MCF 10A (cell line): ENCODE results near the gene MMP12. TPM values are rescaled to one million over a fixed set of nuclear protein-coding genes. Genes with fewer than 3 reads are reported as not detected.

Experiments used
- BruUV-seq: library from RNA; stranded (reverse); fragments of 400-500 nt; replicated peaks from 2 replicates; lab custom pipeline; 2021; lab: Mats Ljungman, UMichigan
- CTCF ChIA-PET: fragments of 300-600 bp; sonication (Branson Sonifier 250); formaldehyde crosslinking; extraction: SDS; loops from one replicate; lab custom pipeline; 2021; ENCODE audit warnings: antibody characterized with exemption, inconsistent platforms; lab: Yijun Ruan, JAX
- POLR2A ChIA-PET: fragments of 300-600, 350-650 bp; sonication (Branson Sonifier 250); formaldehyde crosslinking; extraction: SDS; loops from one replicate; lab custom pipeline; 2020; ENCODE audit warnings: antibody characterized with exemption, inconsistent platforms; lab: Yijun Ruan, JAX
- DNase-seq: peaks from one replicate; pipeline ENCODE4 v3.0.0-alpha.2; 2018; ENCODE audit not compliant: unreplicated experiment
- H3K27ac Mint-ChIP-seq: one replicate; pipeline ENCODE4 v1.8.0; 2022; ENCODE audit warnings: mild to moderate bottlenecking, low read depth, mixed read lengths; ENCODE audit not compliant: unreplicated experiment
- H3K27me3 Mint-ChIP-seq: one replicate; pipeline ENCODE4 v1.8.0; 2022; ENCODE audit warnings: mixed read lengths; ENCODE audit not compliant: insufficient read depth, unreplicated experiment
- H3K36me3 Mint-ChIP-seq: one replicate; pipeline ENCODE4 v1.8.0; 2022; ENCODE audit warnings: mild to moderate bottlenecking, moderate library complexity, mixed read lengths; ENCODE audit not compliant: insufficient read depth, unreplicated experiment
- H3K4me1 Mint-ChIP-seq: one replicate; pipeline ENCODE4 v1.8.0; 2022; ENCODE audit warnings: mixed read lengths; ENCODE audit not compliant: insufficient read depth, unreplicated experiment
- H3K4me3 Mint-ChIP-seq: one replicate; pipeline ENCODE4 v1.8.0; 2022; ENCODE audit warnings: mild to moderate bottlenecking, moderate library complexity, mixed read lengths; ENCODE audit not compliant: unreplicated experiment
- H3K9me3 Mint-ChIP-seq: one replicate; pipeline ENCODE4 v1.8.0; 2022; ENCODE audit warnings: mixed read lengths; ENCODE audit not compliant: unreplicated experiment
- intact Hi-C: fragments of 100-400 bp; cut with micrococcal nuclease; formaldehyde crosslinking; loops from 2 replicates; pipeline ENCODE4 v1.14.1; 2022
- total RNA-seq: library from RNA; stranded (reverse); gene quantifications from 2 replicates; pipeline ENCODE4 v1.2.3, GENCODE V29; 2022
- TF ChIP-seq, protein P1 (sequence below): fragments of 200-600 bp; IDR thresholded peaks from one replicate; pipeline ENCODE4 v1.8.0; 2022; ENCODE audit warnings: antibody characterized with exemption, mild to moderate bottlenecking; ENCODE audit not compliant: unreplicated experiment

Gene MMP12
- total RNA-seq, 1 experiment from 2014 or later = not detected

GRCh38 chr11:102837156-102837555, 37.6 kb downstream of the MMP12 start:
- intact Hi-C loops = no loop called here
- TF ChIP-seq, protein P1, sequence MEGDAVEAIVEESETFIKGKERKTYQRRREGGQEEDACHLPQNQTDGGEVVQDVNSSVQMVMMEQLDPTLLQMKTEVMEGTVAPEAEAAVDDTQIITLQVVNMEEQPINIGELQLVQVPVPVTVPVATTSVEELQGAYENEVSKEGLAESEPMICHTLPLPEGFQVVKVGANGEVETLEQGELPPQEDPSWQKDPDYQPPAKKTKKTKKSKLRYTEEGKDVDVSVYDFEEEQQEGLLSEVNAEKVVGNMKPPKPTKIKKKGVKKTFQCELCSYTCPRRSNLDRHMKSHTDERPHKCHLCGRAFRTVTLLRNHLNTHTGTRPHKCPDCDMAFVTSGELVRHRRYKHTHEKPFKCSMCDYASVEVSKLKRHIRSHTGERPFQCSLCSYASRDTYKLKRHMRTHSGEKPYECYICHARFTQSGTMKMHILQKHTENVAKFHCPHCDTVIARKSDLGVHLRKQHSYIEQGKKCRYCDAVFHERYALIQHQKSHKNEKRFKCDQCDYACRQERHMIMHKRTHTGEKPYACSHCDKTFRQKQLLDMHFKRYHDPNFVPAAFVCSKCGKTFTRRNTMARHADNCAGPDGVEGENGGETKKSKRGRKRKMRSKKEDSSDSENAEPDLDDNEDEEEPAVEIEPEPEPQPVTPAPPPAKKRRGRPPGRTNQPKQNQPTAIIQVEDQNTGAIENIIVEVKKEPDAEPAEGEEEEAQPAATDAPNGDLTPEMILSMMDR = no peak
- no TSS peak for BruUV-seq
- ChIA-PET CTCF (interaction anchor here (0.9 to 1.6 kb wide), 2 partner anchors 78 to 104 kb away, joined by 3 to 5 read pairs; no protein-coding TSS in a partner anchor), POLR2A (interaction anchor here (1.7 kb wide), 2 partner anchors 10 to 12 kb away, joined by 6 to 8 read pairs; no protein-coding TSS in a partner anchor)
- H3K27me3 Mint-ChIP-seq = no peaks in the 10 kb centered on the region
- H3K9me3 Mint-ChIP-seq = no peaks in the 10 kb centered on the region
- DNase-seq = no peak
- no peak overlapping the region for H3K27ac Mint-ChIP-seq
- peaks cover 13% of the 10 kb centered on the region for H3K4me1 Mint-ChIP-seq
- H3K36me3 Mint-ChIP-seq = peaks cover 6% of the 10 kb centered on the region
- H3K4me3 Mint-ChIP-seq = no peak overlapping the region

DNA sequence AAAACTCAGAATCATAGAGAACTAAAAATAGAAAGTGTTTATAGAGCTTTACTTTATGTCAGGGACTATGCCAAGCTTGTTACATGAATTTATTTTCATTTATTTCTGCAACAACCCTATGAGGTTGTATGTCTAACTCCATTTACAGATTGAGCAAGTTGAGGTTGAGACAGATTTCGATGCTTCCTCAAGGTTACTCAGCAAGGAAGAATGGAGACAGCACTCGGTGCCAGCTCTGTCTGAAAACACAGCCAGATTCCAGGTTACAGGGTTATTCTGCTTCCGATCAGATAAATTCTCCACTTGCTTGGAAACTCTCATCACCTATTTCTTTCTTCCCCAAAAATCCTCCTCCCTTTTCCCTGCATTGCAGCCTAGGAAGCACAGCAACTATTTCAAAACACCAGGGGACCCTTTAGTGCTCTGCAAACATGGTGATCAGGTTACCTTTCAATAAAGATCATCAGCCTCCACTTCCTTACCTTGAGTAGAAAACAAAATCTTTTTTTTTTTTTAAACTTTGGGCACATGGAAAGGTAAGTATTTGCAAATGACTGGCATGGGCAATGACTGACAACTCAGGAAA, 38.4 kb downstream of the MMP12 start:
- POLR2A ChIA-PET = interaction anchor here (0.6 to 1.7 kb wide), 9 partner anchors 9 to 633 kb away, joined by 3 to 8 read pairs (median 5); no protein-coding TSS in a partner anchor
- TF ChIP-seq, protein P1 = no peak
- Mint-ChIP-seq H3K36me3 (peaks cover 6% of the 10 kb centered on the region), H3K4me1 (peaks cover 13% of the 10 kb centered on the region), H3K9me3 (no peaks in the 10 kb centered on the region), H3K27ac (no peak overlapping the region), H3K4me3 (no peak overlapping the region), H3K27me3 (no peaks in the 10 kb centered on the region)
- CTCF ChIA-PET = interaction anchor here (0.6 to 1.6 kb wide), 4 partner anchors 26 to 447 kb away, joined by 3 to 7 read pairs (median 4); no protein-coding TSS in a partner anchor
- DNase-seq = peak; percentile 68
- no TSS peak for BruUV-seq
- intact Hi-C loops = no loop called here

DNA sequence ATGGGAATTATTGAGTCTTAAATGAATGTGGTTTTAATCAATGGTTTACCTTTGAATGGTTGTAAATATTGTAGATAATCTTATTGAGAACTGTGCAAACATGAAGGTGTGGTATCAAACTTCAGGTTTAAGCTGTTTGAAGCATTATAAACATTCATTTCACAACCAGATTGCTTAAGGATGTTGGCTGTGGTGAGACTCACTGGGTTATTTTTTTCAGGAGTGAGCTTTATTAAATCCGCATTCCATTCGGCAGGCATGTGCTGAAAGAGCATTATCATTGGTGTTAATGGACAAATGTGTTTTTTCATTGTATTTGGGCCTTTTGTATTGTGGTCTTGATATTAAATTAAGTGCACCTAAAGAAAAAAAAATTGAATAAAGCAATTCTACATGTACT, 41.1 kb downstream of the MMP12 start:
- ChIA-PET CTCF (interaction anchor here (0.6 to 1.4 kb wide), 3 partner anchors 15 to 108 kb away, joined by 3 to 4 read pairs (median 4); no protein-coding TSS in a partner anchor), POLR2A (interaction anchor here (0.6 to 1.2 kb wide), 3 partner anchors 10 to 73 kb away, joined by 3 to 9 read pairs (median 5); partner anchors contain the start of gene MMP3)
- intact Hi-C loops = no loop called here
- Mint-ChIP-seq H3K4me3 (no peak overlapping the region), H3K4me1 (peaks cover 19% of the 10 kb centered on the region), H3K9me3 (no peaks in the 10 kb centered on the region), H3K27ac (no peak overlapping the region), H3K27me3 (no peaks in the 10 kb centered on the region), H3K36me3 (peaks cover 6% of the 10 kb centered on the region)
- TF ChIP-seq, protein P1 = no peak
- no peak for DNase-seq
- no TSS peak for BruUV-seq

DNA sequence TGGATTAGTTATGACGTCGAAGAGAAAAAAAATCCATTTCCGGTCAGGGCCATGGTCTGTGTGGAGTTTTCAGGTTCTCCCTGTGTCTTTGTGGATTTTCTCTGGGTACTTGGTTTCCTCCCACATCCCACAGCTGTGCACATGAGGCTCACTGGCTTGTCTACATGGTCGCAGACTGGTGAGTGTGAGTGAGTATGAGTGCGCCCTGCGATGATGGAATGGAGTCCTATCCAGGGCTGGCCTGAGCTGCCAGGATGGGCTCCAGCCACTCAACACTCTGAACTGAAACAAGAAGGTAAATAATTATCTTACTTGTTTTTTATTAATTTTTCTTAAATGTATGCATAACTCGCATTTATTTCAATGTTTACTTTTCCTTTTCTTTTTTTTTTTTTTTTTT, 42.2 kb downstream of the MMP12 start:
- H3K27me3 Mint-ChIP-seq = no peaks in the 10 kb centered on the region
- H3K36me3 Mint-ChIP-seq = peaks cover 6% of the 10 kb centered on the region
- no peak for DNase-seq
- H3K9me3 Mint-ChIP-seq = no peaks in the 10 kb centered on the region
- TF ChIP-seq, protein P1 = no peak
- BruUV-seq = no TSS peak
- H3K27ac Mint-ChIP-seq = no peak overlapping the region
- intact Hi-C loops = no loop called here
- H3K4me3 Mint-ChIP-seq = no peak overlapping the region
- ChIA-PET POLR2A (no interaction called here), CTCF (interaction anchor here (1.4 kb wide), 1 partner anchor 109 kb away, joined by 4 read pairs; no protein-coding TSS in a partner anchor)
- peaks cover 19% of the 10 kb centered on the region for H3K4me1 Mint-ChIP-seq
